Esophagus squamous epithelium (tissue), 5 donors: ENCODE results near the gene CDK8. TPM values are rescaled to one million over a fixed set of nuclear protein-coding genes. Genes with fewer than 3 reads are reported as not detected.

ENCODE experiments used
- DNase-seq: peaks from one replicate; lab custom pipeline; 2025; lab: John Stamatoyannopoulos, UW
- H3K27ac ChIP-seq, 4 donors: fragments of 200-600 bp; sonication (generic); one replicate each; pipeline ENCODE4 v1.5.1; 2016 to 2019; ENCODE audit warnings: mild to moderate bottlenecking in 1 of 4
- H3K27me3 ChIP-seq, 4 donors: fragments of 200-600 bp; sonication (generic); 1 replicate in 3 of 4; 2 replicates in 1 of 4; pipeline versions ENCODE4 v1.5.1 to v1.6.0; 2017 to 2021; ENCODE audit warnings: antibody characterized with exemption in 1 of 4
- H3K36me3 ChIP-seq, 3 donors: fragments of 200-600 bp; sonication (generic); one replicate each; pipeline ENCODE4 v1.5.1; 2016 to 2019
- H3K4me1 ChIP-seq, 3 donors: fragments of 200-600 bp; sonication (generic); one replicate each; pipeline ENCODE4 v1.5.1; 2017 to 2019
- H3K4me3 ChIP-seq, 4 donors: fragments of 200-600 bp; sonication (generic); 1 replicate in 3 of 4; 2 replicates in 1 of 4; pipeline ENCODE4 v1.5.1; 2016 to 2019; ENCODE audit warnings: mild to moderate bottlenecking in 2 of 4, moderate library complexity in 1 of 4
- H3K9me3 ChIP-seq, 3 donors: fragments of 200-600 bp; sonication (generic); one replicate each; pipeline ENCODE4 v1.5.1; 2016 to 2019
- POLR2A ChIP-seq, 4 donors: fragments of 450-650 bp; IDR thresholded peaks; one replicate each; pipeline ENCODE4 v1.6.1; 2017; ENCODE audit warnings: antibody characterized with exemption in 4 of 4, mild to moderate bottlenecking in 4 of 4, moderate library complexity in 3 of 4
- WGBS, 2 donors: methylation state at CpG; one replicate each; pipeline ENCODE4 v1.1.5; 2018; 5-methylcytosine and 5-hydroxymethylcytosine counted together
- intact Hi-C: fragments of 100-400 bp; cut with DNase I; formaldehyde crosslinking; loops from one replicate; pipeline ENCODE4 v1.15.0; 2022
- total RNA-seq, 4 donors: library from RNA; depleted of rRNA; stranded (reverse); fragments of >200 nt; gene quantifications; one replicate each; pipeline ENCODE4 v1.1.0, GENCODE V29; 2016
- TF ChIP-seq, protein P1 (sequence below), 6 experiments: fragments of 450-650 bp in 4 of 6; fragments of 200-600 bp in 2 of 6; sonication (generic) in 2 of 6; IDR thresholded peaks; one replicate each; pipeline ENCODE4 v1.5.1; 2016 to 2019; ENCODE audit warnings: antibody characterized with exemption in 6 of 6, mild to moderate bottlenecking in 4 of 6, moderate library complexity in 4 of 6
- donor health status: DM: yes; HTN: yes; CAD: no.

The CDK8 gene
- total RNA-seq, 4 donors from 2014 or later: 8.0 to 16.8 (median 12.7) TPM

DNA sequence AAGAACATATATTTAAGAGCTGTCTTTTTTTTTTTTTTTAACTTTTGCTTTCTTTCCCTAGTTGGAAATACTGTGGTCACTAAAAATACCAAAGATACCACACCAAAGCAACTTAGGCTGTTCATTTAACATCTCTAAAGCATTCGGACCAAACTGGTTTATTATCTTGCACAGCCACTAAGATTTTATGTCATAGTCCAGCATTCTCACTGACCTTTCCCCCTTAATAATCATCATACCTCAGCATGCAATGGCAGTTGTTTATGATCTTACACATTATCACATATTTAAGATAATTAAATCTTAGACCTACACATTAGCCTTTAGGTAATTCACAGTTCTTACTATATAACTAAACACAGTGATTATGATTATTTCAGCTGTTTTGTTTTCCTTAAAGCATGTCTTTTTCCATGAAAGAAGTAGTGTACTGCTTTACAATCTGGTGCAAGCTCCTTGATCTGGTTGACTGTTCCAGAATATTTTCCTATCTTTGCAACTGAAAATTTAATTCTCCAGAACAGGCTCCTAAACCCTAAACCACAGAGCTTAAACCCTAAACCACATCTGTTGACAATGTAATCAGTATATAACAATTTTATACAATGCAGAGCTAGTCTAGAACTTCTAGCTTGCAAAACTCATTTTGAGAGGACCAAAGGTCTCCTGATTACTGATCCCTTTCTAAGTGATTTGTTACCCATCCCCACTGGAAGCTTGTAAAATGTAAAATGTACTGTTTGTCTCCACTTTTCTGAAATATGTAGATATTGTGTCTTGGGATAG, 74.2 kb downstream of the CDK8 start:
- 89 to 95% methylated on average over 1 of the region's 1 CpG for WGBS, 2 donors

DNA sequence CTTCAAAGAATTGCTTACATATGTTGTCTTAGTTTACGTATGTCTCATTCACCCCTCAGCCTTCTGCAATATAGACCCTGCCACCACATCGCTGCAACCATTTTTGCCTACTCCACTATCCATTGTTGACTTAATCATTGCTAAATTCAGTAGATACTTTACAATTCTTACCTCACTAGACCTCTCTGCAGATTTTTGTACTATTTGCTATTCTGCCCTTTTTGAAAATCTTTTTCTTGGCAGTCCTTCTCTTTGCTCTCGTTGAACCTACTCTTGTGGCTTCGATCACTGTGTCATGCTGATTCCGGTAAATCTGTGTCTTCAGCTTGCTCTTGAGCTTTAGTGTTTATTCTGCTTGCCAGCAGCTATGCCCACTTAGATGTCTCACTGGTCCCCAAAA, 81.2 kb downstream of the CDK8 start:
- Histone ChIP-seq H3K36me3 (no peaks in the 10 kb centered on the region), H3K9me3 (no peaks in the 10 kb centered on the region), H3K4me3 (no peak overlapping the region), H3K4me1 (no peaks in the 10 kb centered on the region), H3K27me3 (no peaks in the 10 kb centered on the region), H3K27ac (no peak overlapping the region)
- DNase-seq: no peak
- intact Hi-C loops: no loop called here
- 93 to 94% methylated on average over 5 of the region's 5 CpGs for WGBS, 2 donors
- TF ChIP-seq, protein P1, sequence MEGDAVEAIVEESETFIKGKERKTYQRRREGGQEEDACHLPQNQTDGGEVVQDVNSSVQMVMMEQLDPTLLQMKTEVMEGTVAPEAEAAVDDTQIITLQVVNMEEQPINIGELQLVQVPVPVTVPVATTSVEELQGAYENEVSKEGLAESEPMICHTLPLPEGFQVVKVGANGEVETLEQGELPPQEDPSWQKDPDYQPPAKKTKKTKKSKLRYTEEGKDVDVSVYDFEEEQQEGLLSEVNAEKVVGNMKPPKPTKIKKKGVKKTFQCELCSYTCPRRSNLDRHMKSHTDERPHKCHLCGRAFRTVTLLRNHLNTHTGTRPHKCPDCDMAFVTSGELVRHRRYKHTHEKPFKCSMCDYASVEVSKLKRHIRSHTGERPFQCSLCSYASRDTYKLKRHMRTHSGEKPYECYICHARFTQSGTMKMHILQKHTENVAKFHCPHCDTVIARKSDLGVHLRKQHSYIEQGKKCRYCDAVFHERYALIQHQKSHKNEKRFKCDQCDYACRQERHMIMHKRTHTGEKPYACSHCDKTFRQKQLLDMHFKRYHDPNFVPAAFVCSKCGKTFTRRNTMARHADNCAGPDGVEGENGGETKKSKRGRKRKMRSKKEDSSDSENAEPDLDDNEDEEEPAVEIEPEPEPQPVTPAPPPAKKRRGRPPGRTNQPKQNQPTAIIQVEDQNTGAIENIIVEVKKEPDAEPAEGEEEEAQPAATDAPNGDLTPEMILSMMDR (IDR thresholded peaks at IDR 0.05): no peak
- no peak for TF ChIP-seq POLR2A (IDR thresholded peaks at IDR 0.05)

More for the DNA sequence above, 74.2 kb downstream of the CDK8 start:
- TF ChIP-seq POLR2A (IDR thresholded peaks at IDR 0.05): no peak
- TF ChIP-seq, protein P1 (IDR thresholded peaks at IDR 0.05): no peak
- Histone ChIP-seq H3K4me1 (peaks cover 0 to 29% (median 0%) of the 10 kb centered on the region in 3 donors), H3K36me3 (no peaks in the 10 kb centered on the region), H3K27me3 (no peaks in the 10 kb centered on the region), H3K27ac (no peak overlapping the region), H3K9me3 (no peaks in the 10 kb centered on the region), H3K4me3 (no peak overlapping the region)
- intact Hi-C loops: no loop called here
- DNase-seq: no peak

DNA sequence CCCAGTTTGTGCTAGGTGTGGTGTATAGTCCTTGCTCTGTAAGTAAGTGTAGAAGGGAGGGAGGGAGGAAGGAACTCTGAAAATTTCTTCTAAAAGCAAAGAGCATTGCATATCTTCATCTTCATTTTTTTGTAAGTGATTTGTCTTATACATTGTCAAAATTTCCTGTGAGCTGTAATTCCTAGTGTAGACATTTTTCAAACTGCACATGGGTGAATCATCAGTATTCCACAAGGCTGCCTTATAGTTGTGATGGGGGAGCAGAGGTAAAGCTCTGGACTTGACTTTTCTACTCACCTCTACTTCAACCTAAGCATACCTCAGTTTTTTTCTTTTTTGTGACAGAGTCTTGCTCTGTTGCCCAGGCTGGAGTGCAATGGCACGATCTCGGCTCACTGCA, 86.9 kb downstream of the CDK8 start:
- intact Hi-C loops: no loop called here
- H3K4me3 ChIP-seq: no peak overlapping the region
- no peaks in the 10 kb centered on the region for H3K27me3 ChIP-seq
- H3K4me1 ChIP-seq: no peaks in the 10 kb centered on the region
- no peak overlapping the region for H3K27ac ChIP-seq
- 100% methylated on average over 1 to 2 of the region's 2 CpGs for WGBS, 2 donors
- peaks cover 0 to 8% (median 0%) of the 10 kb centered on the region in 3 donors for H3K36me3 ChIP-seq
- TF ChIP-seq, protein P1 (IDR thresholded peaks at IDR 0.05): no peak
- TF ChIP-seq POLR2A (IDR thresholded peaks at IDR 0.05): no peak
- no peak for DNase-seq
- no peaks in the 10 kb centered on the region for H3K9me3 ChIP-seq

DNA sequence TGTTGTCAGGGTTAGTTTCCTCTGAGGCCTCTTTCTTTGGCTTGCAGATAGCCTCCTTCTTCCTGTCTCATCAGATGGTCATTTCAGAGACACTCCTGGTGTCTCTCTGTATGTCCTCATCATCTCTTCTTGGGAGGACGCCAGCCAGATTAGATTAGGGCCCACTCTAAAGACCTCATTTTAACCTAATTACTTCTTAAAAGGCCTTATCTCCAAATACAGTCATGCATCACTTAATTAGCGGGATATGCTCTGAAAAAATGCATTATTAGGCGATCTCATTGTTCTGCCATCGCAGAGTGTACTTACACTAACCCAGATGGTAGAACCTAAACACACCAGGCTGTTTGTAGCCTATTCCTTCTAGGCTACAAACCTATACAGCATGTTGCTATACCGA, 89.0 kb downstream of the CDK8 start:
- intact Hi-C loops: no loop called here
- TF ChIP-seq, protein P1 (IDR thresholded peaks at IDR 0.05): no peak
- no peak for TF ChIP-seq POLR2A (IDR thresholded peaks at IDR 0.05)
- Histone ChIP-seq H3K9me3 (no peaks in the 10 kb centered on the region), H3K4me1 (no peaks in the 10 kb centered on the region), H3K36me3 (peaks cover 0 to 8% (median 0%) of the 10 kb centered on the region in 3 donors), H3K4me3 (no peak overlapping the region), H3K27ac (no peak overlapping the region), H3K27me3 (no peaks in the 10 kb centered on the region)
- DNase-seq: no peak
- 90 to 92% methylated on average over 5 of the region's 5 CpGs for WGBS, 2 donors

DNA sequence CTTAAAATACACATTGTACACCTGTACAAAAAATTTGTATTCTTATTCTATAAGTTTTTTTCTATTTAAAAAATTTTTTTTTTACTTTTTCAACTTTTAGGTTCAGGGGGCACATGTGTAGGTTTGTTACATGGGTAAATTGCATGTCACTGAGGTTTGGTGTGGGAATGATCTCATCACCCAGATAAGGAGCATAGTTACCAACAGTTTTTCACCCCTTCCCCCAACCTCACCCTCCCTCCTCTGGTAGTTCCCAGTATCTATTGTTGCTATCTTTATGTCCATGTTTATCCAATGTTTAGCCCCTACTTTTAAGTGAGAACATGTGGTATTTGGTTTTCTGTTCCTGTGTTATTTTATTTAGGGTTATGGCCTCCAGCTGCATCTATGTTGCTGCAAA, 89.9 kb downstream of the CDK8 start:
- peaks cover 0 to 8% (median 0%) of the 10 kb centered on the region in 3 donors for H3K36me3 ChIP-seq
- TF ChIP-seq, protein P1 (IDR thresholded peaks at IDR 0.05): no peak
- TF ChIP-seq POLR2A (IDR thresholded peaks at IDR 0.05): no peak
- H3K4me3 ChIP-seq: no peak overlapping the region
- no peaks in the 10 kb centered on the region for H3K27me3 ChIP-seq
- no peaks in the 10 kb centered on the region for H3K4me1 ChIP-seq
- H3K27ac ChIP-seq: no peak overlapping the region
- H3K9me3 ChIP-seq: no peaks in the 10 kb centered on the region
- DNase-seq: no peak
- intact Hi-C loops: no loop called here
